HG03442 (cell line): Measurements from ENCODE around the gene ATP1A1.

Source experiments
- ATAC-seq: cut with Tn5 transposase; IDR thresholded peaks from one replicate; pipeline ENCODE4 v1.9.1; 2021; ENCODE audit warnings: mild to moderate bottlenecking, moderate library complexity; ENCODE audit not compliant: unreplicated experiment

The ATP1A1 gene

DNA sequence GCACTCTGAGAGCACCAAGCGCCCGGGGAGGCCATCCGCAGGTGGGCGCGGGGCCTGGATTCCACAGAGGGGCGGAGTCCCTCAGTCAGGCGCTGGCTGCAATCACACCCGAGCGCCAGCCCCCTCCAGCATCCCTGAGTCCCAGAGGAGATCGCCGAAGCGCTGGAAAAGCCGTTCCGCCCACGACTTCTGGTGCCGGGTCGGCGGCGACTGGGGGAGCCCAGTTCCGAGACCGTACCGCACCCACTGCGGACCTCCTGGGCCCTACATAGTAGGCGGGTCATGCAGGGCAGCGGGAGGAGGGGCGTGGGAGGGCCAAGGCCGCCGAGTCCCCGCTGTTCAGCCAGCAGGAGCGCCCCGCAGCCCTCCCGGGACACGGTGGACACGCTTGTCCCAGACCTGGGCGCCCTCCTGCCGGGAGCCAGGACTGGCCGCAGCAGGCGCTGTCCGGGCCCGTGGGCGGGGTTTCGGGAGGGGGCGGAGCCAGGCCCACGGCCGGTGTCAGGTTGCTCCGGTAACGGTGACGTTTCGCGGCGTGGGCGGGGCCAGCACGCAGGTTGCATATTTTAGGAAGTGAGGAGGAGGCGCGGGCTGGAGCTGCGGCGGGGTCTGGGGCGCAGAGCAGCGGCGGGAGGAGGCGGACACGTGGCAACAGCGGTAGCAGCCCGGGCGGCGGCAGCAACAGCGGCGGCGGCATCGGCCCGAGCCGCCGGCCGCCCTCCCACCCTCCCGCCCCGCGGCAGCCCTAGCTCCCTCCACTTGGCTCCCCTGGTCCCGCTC is at the start of gene ATP1A1:
ATP1A1 (plus strand) TSS at position 594 of the 780 bp plus-strand sequence. CDS start 268 bp downstream, outside the sequence.
- peak; percentile 62 for ATAC-seq

DNA sequence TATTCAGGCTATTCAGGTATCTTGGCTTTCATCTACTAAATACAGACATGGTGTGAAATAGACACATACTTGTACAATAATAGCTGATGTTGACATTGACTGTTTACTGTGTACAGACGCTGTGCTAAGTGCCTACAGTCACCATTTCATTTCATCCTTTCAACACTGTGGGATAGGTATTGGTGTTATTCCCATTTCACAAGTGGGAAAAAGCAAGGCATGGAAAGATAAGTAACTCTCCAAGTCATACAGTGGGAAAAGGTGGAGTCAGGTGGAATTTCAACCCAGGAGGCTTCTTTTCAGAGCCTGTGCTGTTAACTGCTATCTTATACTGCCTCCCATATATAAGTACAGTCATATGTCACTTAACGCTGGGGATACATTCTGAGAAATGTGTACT is 49.6 kb upstream of the ATP1A1 start:
- ATAC-seq, result no peak

DNA sequence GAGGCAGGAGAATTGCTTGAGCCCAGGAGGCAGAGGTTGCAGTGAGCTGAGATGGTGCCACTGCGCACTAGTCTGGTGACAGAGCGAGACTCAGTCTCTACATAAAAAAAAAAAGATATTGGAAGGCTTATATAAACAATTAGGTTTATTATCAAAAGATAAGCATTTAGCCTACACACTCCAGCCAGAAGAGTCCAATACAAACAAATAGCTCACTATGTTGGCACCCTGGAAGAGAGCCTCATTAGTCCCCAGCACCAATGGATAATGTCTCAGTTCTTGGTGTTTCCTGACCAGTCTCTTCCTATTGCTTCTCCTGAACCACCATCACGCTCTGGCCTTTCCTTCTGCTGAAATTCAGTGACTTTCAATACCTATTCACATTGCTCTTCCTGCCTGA is 48.6 kb upstream of the ATP1A1 start:
- ATAC-seq, result no peak

DNA sequence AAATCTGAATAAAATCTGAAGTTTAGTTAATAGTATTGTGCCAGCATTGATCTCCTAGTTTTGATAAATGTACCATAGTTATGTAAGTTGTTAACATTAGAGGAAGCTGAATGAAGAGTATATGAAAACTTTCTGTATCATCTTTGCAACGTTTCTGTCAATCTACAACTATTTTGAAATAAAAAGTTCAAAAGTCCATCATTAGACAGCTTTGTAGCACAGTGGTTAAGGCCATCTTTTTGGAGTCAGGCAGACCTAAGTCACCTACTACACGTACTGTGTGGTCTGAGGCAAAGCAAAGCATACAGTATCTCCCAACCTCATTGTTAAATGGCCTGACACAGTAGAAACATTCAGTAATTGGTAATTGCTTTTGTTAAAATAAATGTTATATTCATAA is 47.9 kb upstream of the ATP1A1 start:
- no peak for ATAC-seq

DNA sequence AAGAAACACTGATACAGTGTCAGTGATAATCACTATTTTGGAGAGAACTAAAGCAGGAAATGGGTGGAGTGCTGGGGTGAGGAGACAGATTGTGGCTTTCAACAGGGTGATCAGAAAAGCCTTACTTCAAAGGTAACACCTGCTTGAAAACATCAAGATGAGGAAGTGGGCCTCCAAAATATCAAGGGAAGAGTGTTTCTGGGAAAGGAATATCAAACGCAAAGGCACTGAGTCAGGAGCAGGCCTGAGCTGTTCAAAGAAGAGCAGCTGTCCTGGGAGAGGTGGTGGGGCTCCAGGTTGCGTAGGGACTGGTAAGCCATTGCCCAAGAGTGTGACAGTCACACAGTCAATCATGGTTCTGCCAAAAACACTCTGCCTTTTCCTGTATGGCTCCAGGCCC is 47.1 kb upstream of the ATP1A1 start:
- ATAC-seq, result no peak

DNA sequence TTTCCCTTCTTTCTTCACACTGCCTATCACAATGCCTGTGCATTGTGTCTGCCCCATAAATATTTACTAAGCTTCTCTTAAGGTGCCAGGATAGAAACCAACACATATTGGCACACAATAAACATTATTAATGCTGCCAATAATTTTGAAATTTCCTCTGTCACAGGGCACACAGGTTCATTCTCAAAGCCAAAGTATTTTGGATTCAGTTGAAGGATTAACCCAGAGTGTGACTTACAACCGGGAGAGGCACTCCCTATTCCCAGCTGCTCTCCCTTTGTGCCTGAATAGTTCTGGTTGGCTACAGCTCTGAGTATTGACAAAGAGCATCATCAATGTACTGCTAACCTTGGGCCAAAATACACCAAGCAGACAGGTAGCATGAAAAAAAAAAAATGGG is 46.6 kb upstream of the ATP1A1 start:
- ATAC-seq, result no peak

DNA sequence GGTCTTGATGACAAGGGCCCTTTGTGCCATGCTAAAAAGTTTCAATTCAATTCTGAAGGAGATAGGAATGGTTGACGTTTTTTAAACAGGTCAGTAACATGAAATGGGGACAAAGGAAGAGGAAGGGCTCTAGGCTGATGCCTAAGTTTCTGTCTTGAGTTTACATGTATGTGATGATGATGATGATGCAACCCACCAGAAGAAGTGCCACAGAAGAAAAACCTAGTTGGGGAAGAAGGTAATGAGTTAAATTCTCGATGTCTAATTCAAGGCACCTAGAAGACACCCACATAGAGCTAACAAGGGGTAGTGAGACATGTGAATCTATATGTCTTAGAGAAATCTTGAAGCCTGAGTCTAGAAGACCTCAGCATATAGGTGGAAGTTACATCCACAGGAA is 44.4 kb upstream of the ATP1A1 start:
- no peak for ATAC-seq

DNA sequence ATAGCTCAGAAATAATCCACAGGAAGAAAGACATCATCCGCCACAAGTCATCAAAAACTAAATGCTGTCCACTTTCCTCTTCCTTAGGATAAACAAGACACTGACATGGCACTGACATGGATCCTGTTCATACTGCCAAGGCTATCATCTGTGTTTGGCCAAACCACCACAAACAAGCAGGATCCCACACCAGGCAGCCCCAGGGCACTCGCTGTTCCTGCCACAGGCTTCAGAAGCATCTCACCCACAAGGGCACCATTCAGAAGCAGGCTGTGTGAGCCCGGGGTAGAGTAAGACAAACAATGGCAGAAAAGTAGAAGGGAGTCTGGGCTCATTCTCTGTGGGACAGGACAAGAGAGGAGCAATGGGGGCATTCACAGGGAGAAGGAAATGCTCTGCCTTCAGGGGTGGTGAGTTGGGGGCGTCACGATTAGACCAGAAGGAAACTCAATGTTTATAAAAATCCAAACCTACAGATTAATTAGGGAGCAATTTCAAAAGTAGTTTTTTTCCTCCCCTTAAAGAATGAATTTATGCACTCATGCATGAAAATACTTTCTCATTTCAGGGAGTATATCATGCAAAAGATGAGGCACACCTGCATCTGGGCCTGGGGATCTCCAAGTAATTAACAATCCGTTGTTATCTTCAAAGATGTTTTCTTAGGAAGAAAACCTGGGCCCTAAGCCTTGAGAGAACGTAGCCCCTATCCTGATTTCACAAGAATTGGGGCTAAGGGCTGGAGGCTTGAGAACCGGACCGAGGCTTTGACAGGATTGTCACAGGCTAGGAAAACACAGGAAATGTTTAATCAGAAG is 43.3 kb upstream of the ATP1A1 start:
- no peak for ATAC-seq

DNA sequence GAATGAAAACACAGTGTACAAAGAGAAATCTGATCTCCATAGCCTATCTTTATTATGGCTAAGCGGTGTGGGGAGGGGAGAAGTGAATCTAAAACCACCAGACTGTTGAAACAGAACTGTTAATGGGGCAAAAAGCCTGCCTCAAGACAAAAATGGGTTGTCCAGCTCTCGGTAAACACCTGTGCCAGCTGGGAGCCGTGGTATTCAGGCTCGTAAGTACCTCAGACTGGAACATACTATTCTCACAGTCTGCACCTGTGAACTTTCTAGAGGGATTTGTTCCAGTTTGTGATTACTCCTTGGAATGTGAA is 42.7 kb upstream of the ATP1A1 start:
- ATAC-seq, result no peak

DNA sequence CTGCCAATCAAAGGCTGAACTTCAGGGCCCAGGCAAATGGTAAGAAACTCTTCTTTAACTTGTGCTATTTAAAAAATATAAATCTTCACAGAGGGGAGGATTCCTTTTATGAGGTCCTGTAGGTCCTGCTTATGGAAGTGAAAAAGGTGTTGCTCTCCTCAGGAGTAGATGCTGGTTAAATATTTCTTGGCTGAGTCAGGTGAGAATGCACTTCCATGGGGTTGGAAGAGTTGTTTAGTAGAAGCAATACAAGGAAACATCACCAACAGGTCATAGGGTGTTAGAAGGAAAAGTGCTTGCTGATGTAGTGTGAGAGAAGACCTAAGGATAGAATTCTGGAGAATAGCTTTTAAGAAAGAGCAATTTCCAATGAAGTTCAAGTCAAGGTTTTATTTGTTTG is 42.2 kb upstream of the ATP1A1 start:
- no peak for ATAC-seq

DNA sequence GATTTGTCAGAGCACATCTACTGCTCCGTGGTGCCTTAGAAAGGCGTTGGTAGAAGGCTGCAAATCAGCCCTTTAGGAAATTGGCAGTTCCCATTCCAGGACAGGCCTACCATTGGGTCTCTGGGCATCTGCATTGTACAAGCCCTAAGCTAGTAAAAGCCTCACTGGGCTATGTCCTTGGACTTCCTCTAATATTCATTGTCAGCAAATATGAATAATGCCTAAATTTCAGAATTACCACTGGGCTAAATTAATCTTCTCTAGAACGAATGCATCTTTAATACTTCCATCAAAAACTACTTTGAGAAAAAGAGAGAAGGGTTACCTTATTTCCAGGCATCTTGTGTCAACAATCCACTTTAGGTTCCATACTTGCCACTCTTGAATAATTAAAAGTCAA is 41.5 kb upstream of the ATP1A1 start:
- no peak for ATAC-seq

DNA sequence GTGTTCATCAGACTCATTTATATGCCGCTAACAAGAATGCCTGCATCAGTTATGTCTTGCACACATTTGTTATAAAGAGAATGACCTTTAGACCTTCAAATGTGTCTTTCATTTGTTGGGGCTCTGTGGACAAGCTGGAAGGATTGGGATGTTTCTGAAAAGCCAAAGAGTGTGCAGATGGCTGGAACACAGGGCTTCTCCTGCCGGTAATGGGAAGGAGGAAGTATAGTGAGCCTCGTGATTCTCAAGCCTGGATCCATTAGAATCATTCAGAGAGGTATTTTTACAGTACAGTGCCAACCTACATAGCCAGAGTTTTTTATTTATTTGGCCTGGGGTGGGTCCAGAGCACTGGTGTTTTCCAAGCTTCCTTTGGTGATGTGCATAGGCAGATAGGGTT is 40.6 kb upstream of the ATP1A1 start:
- no peak for ATAC-seq

DNA sequence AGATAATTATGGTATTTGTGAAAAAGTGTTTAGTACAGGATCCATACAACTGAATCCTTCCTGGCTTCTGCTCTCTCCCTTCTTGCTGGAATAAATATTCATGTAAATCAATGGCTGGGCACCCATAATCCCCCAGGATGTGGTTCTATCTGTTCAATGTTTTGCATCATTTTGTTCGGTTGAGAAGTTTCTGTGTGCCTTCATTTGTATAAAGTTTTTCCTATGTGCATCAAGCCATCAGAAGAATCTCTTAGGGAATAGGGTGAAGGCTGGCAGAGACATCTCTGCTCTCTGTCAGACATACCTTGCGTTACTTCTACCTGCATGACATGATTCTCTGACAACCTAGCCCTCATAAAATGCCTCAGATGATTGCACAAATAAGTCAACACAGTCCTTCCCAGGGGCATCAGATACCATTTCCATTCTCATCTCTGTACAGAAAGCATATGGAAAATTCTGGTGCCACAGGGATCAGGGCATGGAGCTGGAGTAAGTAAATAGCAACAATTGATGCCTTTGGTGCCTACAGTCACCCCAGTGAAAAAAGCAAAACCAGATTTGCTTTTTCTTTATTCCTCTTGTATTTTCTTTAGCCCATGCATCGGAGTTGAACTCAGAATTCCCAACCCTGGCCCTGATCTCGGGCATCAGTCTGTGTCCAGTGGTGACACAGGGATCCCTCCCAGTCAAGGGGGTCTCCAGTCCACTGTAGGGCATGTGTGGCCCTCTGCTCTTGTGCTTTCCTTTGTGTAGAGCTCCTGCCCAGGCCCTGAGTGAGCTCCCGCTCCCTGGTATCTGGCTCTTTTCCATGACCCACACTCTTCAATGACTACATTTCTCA is 39.7 kb upstream of the ATP1A1 start:
- ATAC-seq, result no peak

DNA sequence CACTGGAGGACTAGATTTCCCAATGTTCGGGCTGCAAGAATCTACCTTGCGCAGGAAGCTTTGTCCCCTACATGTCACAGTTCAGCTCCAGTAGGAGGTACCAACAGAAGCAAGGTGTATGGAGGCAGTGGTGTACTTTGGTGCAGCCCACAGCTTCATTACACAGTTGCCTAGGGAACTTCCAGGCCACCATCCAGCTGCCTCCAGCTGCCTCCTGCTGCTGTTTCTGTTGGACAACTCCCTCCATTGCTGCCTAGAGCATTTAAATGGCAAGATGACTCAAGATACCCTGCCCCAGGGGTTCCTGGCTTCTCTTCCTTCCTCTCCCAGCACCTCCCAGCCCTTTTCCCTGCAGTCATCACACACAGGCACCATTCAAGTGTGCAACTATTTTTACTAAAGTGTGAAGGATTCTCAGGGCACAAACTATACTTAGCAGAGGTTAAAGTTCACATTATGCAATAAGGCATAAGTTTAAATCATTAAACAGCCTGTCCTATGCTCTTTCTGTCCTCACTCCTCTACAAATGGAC is 39.0 kb upstream of the ATP1A1 start:
- no peak for ATAC-seq

DNA sequence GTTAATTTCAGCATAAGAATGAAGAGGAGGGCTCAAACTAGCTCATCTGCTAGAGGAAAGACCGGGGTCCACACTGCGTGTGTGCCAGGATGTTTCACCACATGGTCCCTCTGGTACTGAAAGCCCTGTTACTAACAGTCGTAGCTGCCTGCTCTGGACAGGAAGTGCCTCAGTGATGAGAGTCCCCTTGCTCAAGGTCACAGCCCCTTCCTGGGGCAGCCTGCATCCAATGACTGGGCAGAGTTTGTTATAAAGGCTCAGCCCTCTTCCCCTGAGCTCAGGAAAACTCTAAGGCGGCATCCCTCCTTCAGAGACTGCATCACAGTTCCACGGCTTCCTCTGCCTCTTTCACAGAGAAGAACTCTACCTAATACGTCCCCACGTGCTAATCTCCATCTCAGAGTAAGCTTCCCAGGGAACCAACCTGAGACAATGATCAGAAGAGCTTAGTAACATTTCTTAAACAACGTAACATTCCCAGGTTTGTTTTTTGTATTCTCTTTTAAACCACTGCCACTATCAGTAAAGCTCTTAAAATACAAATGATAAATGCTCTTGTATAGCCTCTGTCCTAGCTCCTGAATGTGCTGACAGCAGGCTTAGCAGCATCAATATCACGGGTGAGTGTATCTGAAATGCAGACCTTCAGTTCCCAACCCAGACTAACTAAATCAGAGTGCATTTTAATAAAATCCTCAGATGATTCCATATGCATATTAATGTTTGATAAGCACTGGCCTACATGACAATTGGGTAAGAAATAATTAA is 38.0 kb upstream of the ATP1A1 start:
- no peak for ATAC-seq

DNA sequence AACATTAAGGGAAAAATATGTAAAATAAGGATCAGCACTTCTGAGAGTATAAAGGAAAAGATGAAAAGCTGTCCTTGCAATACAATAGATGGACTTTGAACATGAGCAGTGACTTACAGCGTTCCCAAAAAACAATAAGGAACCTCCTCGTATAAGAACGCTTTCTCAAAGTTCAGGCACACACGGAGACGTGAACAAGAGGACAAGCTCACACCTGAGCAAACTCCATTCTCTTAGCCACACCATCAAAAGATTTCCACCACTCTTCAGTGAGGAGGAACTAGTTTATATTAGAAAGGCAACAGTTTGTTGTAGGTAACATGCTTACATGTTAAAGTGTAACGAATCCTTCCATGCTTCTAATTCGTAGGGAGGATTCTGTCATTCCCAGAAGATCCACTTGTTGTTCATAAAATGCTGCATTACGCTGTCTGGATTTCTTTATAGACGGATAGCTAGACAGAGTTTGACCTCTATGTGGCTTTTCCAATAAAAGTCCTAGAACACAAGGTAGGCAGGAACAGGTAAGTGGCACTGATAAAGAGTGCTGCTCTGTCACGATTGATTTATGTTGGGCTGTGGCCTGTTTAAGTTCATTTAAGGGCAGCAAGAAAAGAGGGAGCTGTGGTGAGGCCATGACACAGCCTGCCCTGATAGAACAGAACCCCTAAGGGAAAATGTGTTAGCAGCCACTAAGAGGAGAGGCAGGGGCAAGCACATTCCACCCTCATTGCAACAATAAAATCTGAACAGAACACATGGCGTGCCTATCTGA is 37.0 kb upstream of the ATP1A1 start:
- ATAC-seq, result no peak

DNA sequence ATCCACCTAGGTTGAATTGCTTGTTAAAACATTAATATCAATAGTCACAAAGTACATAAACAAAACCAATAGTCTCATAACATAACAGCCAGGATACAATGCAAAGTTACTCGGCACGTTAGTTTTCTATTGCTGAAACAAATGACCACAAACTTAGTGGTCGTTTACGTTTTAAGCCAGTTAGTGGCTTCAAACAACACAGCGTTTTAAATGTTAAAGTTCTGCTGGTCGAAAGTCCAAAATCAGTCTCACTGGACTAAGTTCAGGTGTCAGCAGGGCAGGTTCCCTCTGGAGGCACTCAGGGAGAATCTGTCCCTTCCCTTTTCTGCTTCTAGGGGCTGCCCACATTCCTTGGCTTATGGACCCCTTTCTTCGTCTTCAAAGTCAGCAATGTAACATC is 35.6 kb upstream of the ATP1A1 start:
- ATAC-seq, result no peak

DNA sequence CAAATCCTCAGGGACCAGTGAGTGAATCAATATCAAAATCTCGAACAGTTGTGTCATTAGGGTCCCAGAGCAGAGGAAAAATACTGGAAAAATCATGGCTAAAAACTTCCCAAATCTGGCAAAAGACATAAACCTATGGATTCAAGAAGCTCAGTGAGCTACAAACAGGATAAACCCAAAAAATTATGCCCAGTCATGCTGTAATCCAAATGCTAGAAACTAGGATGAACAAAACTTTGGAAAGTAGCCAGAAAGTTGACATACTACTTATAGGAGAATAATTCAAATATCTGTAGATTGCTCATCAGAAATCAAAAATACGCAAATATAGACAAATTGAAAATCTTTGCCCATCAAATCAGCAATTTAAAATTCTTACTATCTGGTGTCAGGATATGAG is 34.6 kb upstream of the ATP1A1 start:
- no peak for ATAC-seq

DNA sequence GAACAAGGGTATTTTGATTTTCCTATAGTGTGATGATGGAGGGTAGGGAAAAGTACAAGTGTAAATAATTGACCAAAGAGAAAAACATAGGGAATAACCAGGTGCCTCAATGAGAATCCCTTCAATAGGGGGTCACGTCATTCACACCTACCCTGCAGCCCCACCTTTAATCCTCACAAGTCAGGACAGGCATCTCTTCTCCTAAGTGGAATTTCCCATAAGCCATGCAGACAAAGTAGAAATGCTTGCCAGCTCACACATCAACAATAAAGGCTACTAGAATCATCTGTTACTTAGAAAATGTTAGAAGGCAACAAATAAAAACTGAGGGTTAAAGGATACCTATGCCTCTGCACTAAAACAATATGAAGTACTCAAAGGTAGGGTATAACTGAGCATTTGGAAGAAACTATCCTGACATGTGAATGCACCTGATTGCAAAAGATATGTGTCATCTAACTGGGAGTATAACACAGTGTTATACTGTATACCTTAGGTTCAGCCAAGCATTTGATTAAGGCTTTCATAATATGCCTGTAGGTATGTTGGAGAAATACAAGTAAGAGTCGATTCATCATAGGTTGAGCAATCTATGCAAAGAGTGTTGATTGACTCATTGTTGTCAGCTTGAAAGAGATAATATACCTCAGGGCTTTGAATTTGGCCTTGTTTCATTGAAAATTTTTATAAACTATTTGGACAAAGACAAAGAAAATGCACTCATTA is 32.4 kb upstream of the ATP1A1 start:
- ATAC-seq, result no peak
